H1 (cell line): ENCODE results near the gene CDC42BPB. TPM values are rescaled to one million over a fixed set of nuclear protein-coding genes. Genes with fewer than 3 reads are reported as not detected.

ENCODE experiments used
- BACH1 ChIP-seq: IDR thresholded peaks from 2 replicates; pipeline ENCODE4 v1.6.1; 2012; ENCODE audit warnings: low read length, improper control_type of control experiment
- BCL11A ChIP-seq, 2 experiments: IDR thresholded peaks; one replicate each; pipeline ENCODE4 v1.6.1; 2011; ENCODE audit warnings: low read depth in 2 of 2, low read length in 2 of 2, mild to moderate bottlenecking in 2 of 2
- CTBP2 ChIP-seq: IDR thresholded peaks from 2 replicates; pipeline ENCODE4 v1.7.0; 2011; ENCODE audit warnings: borderline replicate concordance, mild to moderate bottlenecking, moderate library complexity, mixed read lengths, low read length; ENCODE audit not compliant: insufficient read depth, insufficient read length
- GABPA ChIP-seq: IDR thresholded peaks from 2 replicates; pipeline ENCODE4 v1.6.1; 2011; ENCODE audit warnings: mild to moderate bottlenecking, low read length, moderate library complexity, borderline replicate concordance; ENCODE audit not compliant: insufficient read depth
- KDM4A ChIP-seq: IDR thresholded peaks from one replicate; pipeline ENCODE4 v1.7.1; 2012; ENCODE audit warnings: low read depth, mild to moderate bottlenecking, moderate library complexity, low read length, inconsistent platforms; ENCODE audit not compliant: severe bottlenecking
- NANOG ChIP-seq: IDR thresholded peaks from 2 replicates; pipeline ENCODE4 v1.6.1; 2011; ENCODE audit warnings: low read length, low read depth, mild to moderate bottlenecking, inconsistent platforms; ENCODE audit not compliant: insufficient read depth, poor library complexity, severe bottlenecking
- YY1 ChIP-seq: IDR thresholded peaks from 2 replicates; pipeline ENCODE4 v1.6.1; 2011; ENCODE audit warnings: low read depth, mild to moderate bottlenecking, low read length
- polyA plus RNA-seq, 7 experiments: library from polyadenylated mRNA; depleted of rRNA in 3 of 7; stranded (reverse) in 5 of 7; unstranded in 2 of 7; fragments of >200 nt in 5 of 7; fragments of 200-250 nt in 2 of 7; gene quantifications; 1 replicate in 5 of 7; 2 replicates in 1 of 7; 4 replicates in 1 of 7; pipeline versions ENCODE4 v1.2.1 to v1.2.3, GENCODE V29; 2011 to 2013; ENCODE audit warnings: missing spikeins in 2 of 7, mixed read lengths in 2 of 7
- total RNA-seq: library from RNA; stranded (reverse); fragmentation: NEBNext Ultra II Directional; extraction: Animal tissue kit (Norgen Biotek cat#: 25700); gene quantifications from 2 replicates; pipeline ENCODE4 v1.2.1, GENCODE V29; 2021
- TF ChIP-seq, protein P1 (sequence below): fragments of 300-600 bp; sonication (generic); IDR thresholded peaks from 2 replicates; pipeline ENCODE4 v1.7.1; 2012; ENCODE audit warnings: low read length, moderate library complexity, mild to moderate bottlenecking, inconsistent platforms; ENCODE audit not compliant: insufficient replicate concordance
- TF ChIP-seq, protein P2 (sequence below): IDR thresholded peaks from 2 replicates; pipeline ENCODE4 v1.6.1; 2011; ENCODE audit warnings: low read length, improper control_type of control experiment

Gene CDC42BPB
- total and polyA plus RNA-seq, 2 of the 8 experiments (the other 6 are each of a cell fraction or from before 2014, with no cell fraction given): 51.2 to 88.2 TPM

- TF ChIP-seq, protein P1, sequence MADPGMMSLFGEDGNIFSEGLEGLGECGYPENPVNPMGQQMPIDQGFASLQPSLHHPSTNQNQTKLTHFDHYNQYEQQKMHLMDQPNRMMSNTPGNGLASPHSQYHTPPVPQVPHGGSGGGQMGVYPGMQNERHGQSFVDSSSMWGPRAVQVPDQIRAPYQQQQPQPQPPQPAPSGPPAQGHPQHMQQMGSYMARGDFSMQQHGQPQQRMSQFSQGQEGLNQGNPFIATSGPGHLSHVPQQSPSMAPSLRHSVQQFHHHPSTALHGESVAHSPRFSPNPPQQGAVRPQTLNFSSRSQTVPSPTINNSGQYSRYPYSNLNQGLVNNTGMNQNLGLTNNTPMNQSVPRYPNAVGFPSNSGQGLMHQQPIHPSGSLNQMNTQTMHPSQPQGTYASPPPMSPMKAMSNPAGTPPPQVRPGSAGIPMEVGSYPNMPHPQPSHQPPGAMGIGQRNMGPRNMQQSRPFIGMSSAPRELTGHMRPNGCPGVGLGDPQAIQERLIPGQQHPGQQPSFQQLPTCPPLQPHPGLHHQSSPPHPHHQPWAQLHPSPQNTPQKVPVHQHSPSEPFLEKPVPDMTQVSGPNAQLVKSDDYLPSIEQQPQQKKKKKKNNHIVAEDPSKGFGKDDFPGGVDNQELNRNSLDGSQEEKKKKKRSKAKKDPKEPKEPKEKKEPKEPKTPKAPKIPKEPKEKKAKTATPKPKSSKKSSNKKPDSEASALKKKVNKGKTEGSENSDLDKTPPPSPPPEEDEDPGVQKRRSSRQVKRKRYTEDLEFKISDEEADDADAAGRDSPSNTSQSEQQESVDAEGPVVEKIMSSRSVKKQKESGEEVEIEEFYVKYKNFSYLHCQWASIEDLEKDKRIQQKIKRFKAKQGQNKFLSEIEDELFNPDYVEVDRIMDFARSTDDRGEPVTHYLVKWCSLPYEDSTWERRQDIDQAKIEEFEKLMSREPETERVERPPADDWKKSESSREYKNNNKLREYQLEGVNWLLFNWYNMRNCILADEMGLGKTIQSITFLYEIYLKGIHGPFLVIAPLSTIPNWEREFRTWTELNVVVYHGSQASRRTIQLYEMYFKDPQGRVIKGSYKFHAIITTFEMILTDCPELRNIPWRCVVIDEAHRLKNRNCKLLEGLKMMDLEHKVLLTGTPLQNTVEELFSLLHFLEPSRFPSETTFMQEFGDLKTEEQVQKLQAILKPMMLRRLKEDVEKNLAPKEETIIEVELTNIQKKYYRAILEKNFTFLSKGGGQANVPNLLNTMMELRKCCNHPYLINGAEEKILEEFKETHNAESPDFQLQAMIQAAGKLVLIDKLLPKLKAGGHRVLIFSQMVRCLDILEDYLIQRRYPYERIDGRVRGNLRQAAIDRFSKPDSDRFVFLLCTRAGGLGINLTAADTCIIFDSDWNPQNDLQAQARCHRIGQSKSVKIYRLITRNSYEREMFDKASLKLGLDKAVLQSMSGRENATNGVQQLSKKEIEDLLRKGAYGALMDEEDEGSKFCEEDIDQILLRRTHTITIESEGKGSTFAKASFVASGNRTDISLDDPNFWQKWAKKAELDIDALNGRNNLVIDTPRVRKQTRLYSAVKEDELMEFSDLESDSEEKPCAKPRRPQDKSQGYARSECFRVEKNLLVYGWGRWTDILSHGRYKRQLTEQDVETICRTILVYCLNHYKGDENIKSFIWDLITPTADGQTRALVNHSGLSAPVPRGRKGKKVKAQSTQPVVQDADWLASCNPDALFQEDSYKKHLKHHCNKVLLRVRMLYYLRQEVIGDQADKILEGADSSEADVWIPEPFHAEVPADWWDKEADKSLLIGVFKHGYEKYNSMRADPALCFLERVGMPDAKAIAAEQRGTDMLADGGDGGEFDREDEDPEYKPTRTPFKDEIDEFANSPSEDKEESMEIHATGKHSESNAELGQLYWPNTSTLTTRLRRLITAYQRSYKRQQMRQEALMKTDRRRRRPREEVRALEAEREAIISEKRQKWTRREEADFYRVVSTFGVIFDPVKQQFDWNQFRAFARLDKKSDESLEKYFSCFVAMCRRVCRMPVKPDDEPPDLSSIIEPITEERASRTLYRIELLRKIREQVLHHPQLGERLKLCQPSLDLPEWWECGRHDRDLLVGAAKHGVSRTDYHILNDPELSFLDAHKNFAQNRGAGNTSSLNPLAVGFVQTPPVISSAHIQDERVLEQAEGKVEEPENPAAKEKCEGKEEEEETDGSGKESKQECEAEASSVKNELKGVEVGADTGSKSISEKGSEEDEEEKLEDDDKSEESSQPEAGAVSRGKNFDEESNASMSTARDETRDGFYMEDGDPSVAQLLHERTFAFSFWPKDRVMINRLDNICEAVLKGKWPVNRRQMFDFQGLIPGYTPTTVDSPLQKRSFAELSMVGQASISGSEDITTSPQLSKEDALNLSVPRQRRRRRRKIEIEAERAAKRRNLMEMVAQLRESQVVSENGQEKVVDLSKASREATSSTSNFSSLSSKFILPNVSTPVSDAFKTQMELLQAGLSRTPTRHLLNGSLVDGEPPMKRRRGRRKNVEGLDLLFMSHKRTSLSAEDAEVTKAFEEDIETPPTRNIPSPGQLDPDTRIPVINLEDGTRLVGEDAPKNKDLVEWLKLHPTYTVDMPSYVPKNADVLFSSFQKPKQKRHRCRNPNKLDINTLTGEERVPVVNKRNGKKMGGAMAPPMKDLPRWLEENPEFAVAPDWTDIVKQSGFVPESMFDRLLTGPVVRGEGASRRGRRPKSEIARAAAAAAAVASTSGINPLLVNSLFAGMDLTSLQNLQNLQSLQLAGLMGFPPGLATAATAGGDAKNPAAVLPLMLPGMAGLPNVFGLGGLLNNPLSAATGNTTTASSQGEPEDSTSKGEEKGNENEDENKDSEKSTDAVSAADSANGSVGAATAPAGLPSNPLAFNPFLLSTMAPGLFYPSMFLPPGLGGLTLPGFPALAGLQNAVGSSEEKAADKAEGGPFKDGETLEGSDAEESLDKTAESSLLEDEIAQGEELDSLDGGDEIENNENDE: no peak
- no peak for TF ChIP-seq YY1
- TF ChIP-seq BCL11A (IDR thresholded peaks at IDR 0.05; ENCODE audit: low read depth in 2 of 2, low read length in 2 of 2): no peak
- TF ChIP-seq, protein P2, sequence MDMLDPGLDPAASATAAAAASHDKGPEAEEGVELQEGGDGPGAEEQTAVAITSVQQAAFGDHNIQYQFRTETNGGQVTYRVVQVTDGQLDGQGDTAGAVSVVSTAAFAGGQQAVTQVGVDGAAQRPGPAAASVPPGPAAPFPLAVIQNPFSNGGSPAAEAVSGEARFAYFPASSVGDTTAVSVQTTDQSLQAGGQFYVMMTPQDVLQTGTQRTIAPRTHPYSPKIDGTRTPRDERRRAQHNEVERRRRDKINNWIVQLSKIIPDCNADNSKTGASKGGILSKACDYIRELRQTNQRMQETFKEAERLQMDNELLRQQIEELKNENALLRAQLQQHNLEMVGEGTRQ: no peak
- no peak for TF ChIP-seq GABPA
- TF ChIP-seq NANOG: no peak
- TF ChIP-seq KDM4A: no peak
- TF ChIP-seq BACH1: no peak
- no peak for TF ChIP-seq CTBP2
Measured at GRCh38 chr14:103064436-103064835, 7.1 kb upstream of the CDC42BPB start (continued).
